Glutamatergic neuron (in vitro differentiated cells): Measurements from ENCODE around the gene TAF3. TPM values are rescaled to one million over a fixed set of nuclear protein-coding genes. Genes with fewer than 3 reads are reported as not detected.

Experiments
- DNase-seq: peaks from one replicate; pipeline ENCODE4 v3.0.0; 2022
- H3K27ac Mint-ChIP-seq: one replicate; pipeline ENCODE4 v1.8.0; 2020; ENCODE audit warnings: mild to moderate bottlenecking, mixed read lengths, inconsistent platforms; ENCODE audit not compliant: unreplicated experiment
- H3K27me3 Mint-ChIP-seq: one replicate; pipeline ENCODE4 v1.8.0; 2020; ENCODE audit warnings: mild to moderate bottlenecking, moderate library complexity, mixed read lengths, inconsistent platforms; ENCODE audit not compliant: unreplicated experiment
- H3K36me3 Mint-ChIP-seq: one replicate; pipeline ENCODE4 v1.8.0; 2020; ENCODE audit warnings: mild to moderate bottlenecking, mixed read lengths, inconsistent platforms; ENCODE audit not compliant: unreplicated experiment
- H3K4me1 Mint-ChIP-seq: one replicate; pipeline ENCODE4 v1.8.0; 2020; ENCODE audit warnings: mild to moderate bottlenecking, low read depth, mixed read lengths, inconsistent platforms; ENCODE audit not compliant: unreplicated experiment
- H3K4me3 Mint-ChIP-seq: one replicate; pipeline ENCODE4 v1.8.0; 2020; ENCODE audit warnings: mild to moderate bottlenecking, mixed read lengths, inconsistent platforms; ENCODE audit not compliant: unreplicated experiment
- H3K9me3 Mint-ChIP-seq: one replicate; pipeline ENCODE4 v1.8.0; 2020; ENCODE audit warnings: mild to moderate bottlenecking, moderate library complexity, mixed read lengths, inconsistent platforms; ENCODE audit not compliant: unreplicated experiment
- total RNA-seq: library from RNA; stranded (reverse); fragmentation: NEBNext Ultra II Directional; extraction: Animal tissue kit (Norgen Biotek cat#: 25700); gene quantifications from one replicate; pipeline ENCODE4 v1.2.1, GENCODE V29; 2021; ENCODE audit not compliant: unreplicated experiment
- TF ChIP-seq, protein P1 (sequence below): fragments of 200-600 bp; sonication (generic); IDR thresholded peaks from one replicate; pipeline ENCODE4 v1.5.0; 2021; ENCODE audit not compliant: partially characterized antibody, unreplicated experiment

TAF3 gene
- total RNA-seq, 1 donor from 2014 or later, result 10.2 TPM

DNA sequence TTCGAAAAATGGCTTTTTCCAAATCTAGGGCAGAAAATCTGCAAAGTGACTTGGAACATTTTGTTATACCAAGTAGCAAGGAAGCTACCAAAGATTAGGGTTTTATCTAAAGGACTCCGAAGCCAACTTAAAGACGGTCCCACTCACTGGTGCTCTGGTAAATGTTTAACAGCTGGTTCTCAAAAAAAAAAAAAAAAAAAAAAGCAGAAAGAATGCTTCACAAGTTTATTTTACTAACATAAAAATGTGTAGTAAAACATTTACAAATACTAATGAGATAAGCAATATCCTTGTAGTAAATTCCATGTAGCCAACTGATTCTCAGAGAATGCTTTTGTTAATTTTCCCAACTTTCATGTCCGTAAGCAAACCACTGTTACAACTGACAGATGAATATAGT, 38.4 kb downstream of the TAF3 start:
- TF ChIP-seq, protein P1, sequence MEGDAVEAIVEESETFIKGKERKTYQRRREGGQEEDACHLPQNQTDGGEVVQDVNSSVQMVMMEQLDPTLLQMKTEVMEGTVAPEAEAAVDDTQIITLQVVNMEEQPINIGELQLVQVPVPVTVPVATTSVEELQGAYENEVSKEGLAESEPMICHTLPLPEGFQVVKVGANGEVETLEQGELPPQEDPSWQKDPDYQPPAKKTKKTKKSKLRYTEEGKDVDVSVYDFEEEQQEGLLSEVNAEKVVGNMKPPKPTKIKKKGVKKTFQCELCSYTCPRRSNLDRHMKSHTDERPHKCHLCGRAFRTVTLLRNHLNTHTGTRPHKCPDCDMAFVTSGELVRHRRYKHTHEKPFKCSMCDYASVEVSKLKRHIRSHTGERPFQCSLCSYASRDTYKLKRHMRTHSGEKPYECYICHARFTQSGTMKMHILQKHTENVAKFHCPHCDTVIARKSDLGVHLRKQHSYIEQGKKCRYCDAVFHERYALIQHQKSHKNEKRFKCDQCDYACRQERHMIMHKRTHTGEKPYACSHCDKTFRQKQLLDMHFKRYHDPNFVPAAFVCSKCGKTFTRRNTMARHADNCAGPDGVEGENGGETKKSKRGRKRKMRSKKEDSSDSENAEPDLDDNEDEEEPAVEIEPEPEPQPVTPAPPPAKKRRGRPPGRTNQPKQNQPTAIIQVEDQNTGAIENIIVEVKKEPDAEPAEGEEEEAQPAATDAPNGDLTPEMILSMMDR, result no peak
- Mint-ChIP-seq H3K4me1 (no peaks in the 10 kb centered on the region), H3K36me3 (peaks cover 3% of the 10 kb centered on the region), H3K27ac (no peak overlapping the region), H3K9me3 (peaks cover 2% of the 10 kb centered on the region), H3K27me3 (no peaks in the 10 kb centered on the region), H3K4me3 (no peak overlapping the region)
- no peak for DNase-seq

DNA sequence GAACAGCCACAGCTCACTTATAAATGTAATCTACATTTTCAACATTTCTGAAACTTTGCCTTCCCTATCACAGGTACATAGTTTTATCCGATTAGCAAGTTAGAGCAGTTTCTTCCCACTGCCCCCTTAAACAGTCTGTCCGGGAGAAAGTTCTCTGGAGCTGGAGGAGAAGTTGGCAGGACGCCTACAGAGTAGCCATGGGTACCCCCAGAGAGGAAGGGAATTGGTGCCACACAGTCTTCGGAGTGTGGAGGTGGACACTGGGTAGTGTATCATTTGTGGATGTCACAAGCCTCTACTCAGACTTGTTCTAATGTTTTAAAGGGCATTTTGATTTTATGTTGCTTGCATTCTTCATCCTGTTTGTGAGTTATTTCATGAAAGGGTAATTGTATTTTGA, 39.0 kb downstream of the TAF3 start:
- no peak for DNase-seq
- Mint-ChIP-seq H3K4me3 (no peak overlapping the region), H3K4me1 (no peaks in the 10 kb centered on the region), H3K27ac (no peak overlapping the region), H3K36me3 (peaks cover 9% of the 10 kb centered on the region), H3K9me3 (peaks cover 4% of the 10 kb centered on the region), H3K27me3 (peaks cover 2% of the 10 kb centered on the region)
- TF ChIP-seq, protein P1, result no peak

DNA sequence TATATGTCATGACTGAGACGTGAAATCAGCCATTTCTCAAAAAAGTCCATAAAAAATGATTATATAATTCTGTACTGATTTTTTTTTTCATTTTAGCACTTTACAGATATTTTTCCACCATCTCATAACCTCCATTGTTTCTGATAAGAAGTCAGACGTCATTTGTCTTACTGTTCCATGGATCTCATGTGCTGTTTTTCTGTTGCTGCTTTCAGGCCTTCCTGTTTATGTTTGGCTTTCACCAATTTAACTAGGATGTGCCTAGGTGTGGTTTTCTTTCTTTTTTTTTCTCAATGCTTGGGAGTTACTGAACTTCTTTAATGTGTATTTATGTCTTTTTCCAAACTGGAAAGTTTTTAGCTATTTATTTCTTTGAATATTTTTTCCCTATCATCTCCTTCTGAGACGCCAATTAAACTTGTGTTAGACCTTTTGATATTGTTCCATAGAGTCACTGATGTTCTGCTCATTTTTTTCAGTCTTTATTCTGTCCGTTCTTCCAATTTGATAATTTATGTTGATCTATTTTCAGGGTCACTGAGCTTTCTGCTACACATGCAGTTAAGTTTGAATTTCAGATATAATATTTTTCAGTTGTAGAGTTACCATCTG, 43.3 kb downstream of the TAF3 start:
- TF ChIP-seq, protein P1, result no peak
- peaks cover 4% of the 10 kb centered on the region for H3K9me3 Mint-ChIP-seq
- peaks cover 12% of the 10 kb centered on the region for H3K36me3 Mint-ChIP-seq
- peaks cover 2% of the 10 kb centered on the region for H3K27me3 Mint-ChIP-seq
- DNase-seq, result no peak
- H3K27ac Mint-ChIP-seq, result no peak overlapping the region
- H3K4me3 Mint-ChIP-seq, result no peak overlapping the region
- H3K4me1 Mint-ChIP-seq, result no peaks in the 10 kb centered on the region

DNA sequence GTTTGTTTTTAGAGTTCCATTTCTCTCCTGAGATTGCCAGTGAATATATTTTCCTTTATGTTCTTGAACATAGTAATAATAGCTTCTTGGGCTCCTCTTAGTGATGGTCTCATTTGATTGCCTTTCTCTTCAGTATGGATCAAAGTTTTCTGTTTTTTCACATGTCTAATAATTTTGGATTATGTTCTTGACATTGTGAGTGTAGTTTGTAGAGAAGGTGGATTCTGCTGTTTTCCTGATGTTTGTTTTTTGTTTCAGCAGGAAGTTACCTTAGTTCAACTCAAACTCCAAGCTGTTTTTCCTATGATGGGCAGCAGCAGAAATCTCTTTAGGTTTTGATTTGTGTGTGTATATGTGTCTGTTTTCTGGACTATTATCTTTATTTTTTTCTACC, 43.8 kb downstream of the TAF3 start:
- DNase-seq, result no peak
- H3K27ac Mint-ChIP-seq, result no peak overlapping the region
- no peak overlapping the region for H3K4me3 Mint-ChIP-seq
- H3K9me3 Mint-ChIP-seq, result peaks cover 4% of the 10 kb centered on the region
- H3K27me3 Mint-ChIP-seq, result peaks cover 2% of the 10 kb centered on the region
- peaks cover 12% of the 10 kb centered on the region for H3K36me3 Mint-ChIP-seq
- TF ChIP-seq, protein P1, result no peak
- H3K4me1 Mint-ChIP-seq, result no peaks in the 10 kb centered on the region

DNA sequence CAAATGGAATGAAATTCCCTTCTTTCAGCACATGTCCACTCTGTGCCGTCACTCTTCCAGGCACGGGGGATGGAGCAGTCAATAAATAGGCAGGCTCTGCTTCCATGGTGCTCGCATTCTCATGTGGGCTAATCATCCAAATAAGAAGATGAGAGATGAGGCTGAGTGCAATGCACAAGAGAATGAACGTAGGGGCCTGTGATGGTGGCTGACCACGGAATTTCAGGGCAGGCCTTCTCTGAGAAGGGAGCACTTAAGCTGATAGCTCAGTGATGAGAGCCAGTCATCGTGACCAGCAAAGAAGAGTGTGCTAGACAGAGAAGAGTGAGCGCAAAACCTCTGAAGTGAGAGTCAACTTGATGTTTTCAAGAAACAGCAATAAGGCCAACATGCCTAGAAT, 47.9 kb downstream of the TAF3 start:
- TF ChIP-seq, protein P1, result no peak
- no peak overlapping the region for H3K27ac Mint-ChIP-seq
- no peaks in the 10 kb centered on the region for H3K4me1 Mint-ChIP-seq
- peaks cover 2% of the 10 kb centered on the region for H3K27me3 Mint-ChIP-seq
- no peak for DNase-seq
- peaks cover 12% of the 10 kb centered on the region for H3K36me3 Mint-ChIP-seq
- peaks cover 4% of the 10 kb centered on the region for H3K9me3 Mint-ChIP-seq
- H3K4me3 Mint-ChIP-seq, result no peak overlapping the region
